Measurements from ENCODE around the gene ADGRL3. TPM values are rescaled to one million over a fixed set of nuclear protein-coding genes. Genes with fewer than 3 reads are reported as not detected.

Gene ADGRL3
- total RNA-seq, 1 donor from 2014 or later = 6.1 TPM

- Histone ChIP-seq H3K36me3 (no peaks in the 10 kb centered on the region), H3K27me3 (ENCODE audit: low read depth) (no peaks in the 10 kb centered on the region), H3K4me3 (no peak overlapping the region), H3K4me1 (no peaks in the 10 kb centered on the region), H3K27ac (replicated peaks) (no peak overlapping the region), H3K9me3 (replicated peaks) (no peaks in the 10 kb centered on the region)
- DNase-seq = no peak
- no peak for TF ChIP-seq CTCF (IDR thresholded peaks at IDR 0.05; ENCODE audit: borderline replicate concordance)
- intact Hi-C loops (cut with micrococcal nuclease) = no loop called here
These were observed 917.8 kb downstream of the ADGRL3 start for GRCh38 chr4:62117886-62118285.

GRCh38 chr4:62118558-62118957, 918.4 kb downstream of the ADGRL3 start:
- Histone ChIP-seq H3K27ac (replicated peaks) (no peak overlapping the region), H3K36me3 (no peaks in the 10 kb centered on the region), H3K9me3 (replicated peaks) (no peaks in the 10 kb centered on the region), H3K4me1 (no peaks in the 10 kb centered on the region), H3K27me3 (ENCODE audit: low read depth) (no peaks in the 10 kb centered on the region), H3K4me3 (no peak overlapping the region)
- no peak for DNase-seq
- no peak for TF ChIP-seq CTCF (IDR thresholded peaks at IDR 0.05; ENCODE audit: borderline replicate concordance)
- intact Hi-C loops (cut with micrococcal nuclease) = no loop called here

GRCh38 chr4:62119195-62119594, 919.1 kb downstream of the ADGRL3 start:
- Histone ChIP-seq H3K4me3 (no peak overlapping the region), H3K36me3 (no peaks in the 10 kb centered on the region), H3K27me3 (ENCODE audit: low read depth) (no peaks in the 10 kb centered on the region), H3K27ac (replicated peaks) (no peak overlapping the region), H3K4me1 (no peaks in the 10 kb centered on the region), H3K9me3 (replicated peaks) (no peaks in the 10 kb centered on the region)
- no peak for TF ChIP-seq CTCF (IDR thresholded peaks at IDR 0.05; ENCODE audit: borderline replicate concordance)
- DNase-seq = no peak
- intact Hi-C loops (cut with micrococcal nuclease) = no loop called here

GRCh38 chr4:62126064-62126732, 926.1 kb downstream of the ADGRL3 start:
- no peaks in the 10 kb centered on the region for H3K36me3 ChIP-seq
- intact Hi-C loops (cut with micrococcal nuclease) = no loop called here
- TF ChIP-seq CTCF (IDR thresholded peaks at IDR 0.05; ENCODE audit: borderline replicate concordance) = no peak

More at GRCh38 chr4:62126064-62126732, 926.1 kb downstream of the ADGRL3 start:
- Histone ChIP-seq H3K9me3 (replicated peaks) (peaks cover 3% of the 10 kb centered on the region), H3K4me1 (peaks cover 9% of the 10 kb centered on the region), H3K27me3 (ENCODE audit: low read depth) (no peaks in the 10 kb centered on the region), H3K27ac (replicated peaks) (no peak overlapping the region), H3K4me3 (no peak overlapping the region)
- DNase-seq = no peak
